GM21717 (cell line): ENCODE data around the gene HHEX.
"Not testable (repeated sequence)": the region's sequence is repeated elsewhere in the genome, so short reads cannot be mapped to it uniquely, and the experiment has no call there.

Experiments
- ATAC-seq: cut with Tn5 transposase; IDR thresholded peaks from one replicate; pipeline ENCODE4 v1.9.1; 2021; ENCODE audit warnings: mild to moderate bottlenecking, moderate library complexity; ENCODE audit not compliant: unreplicated experiment

Gene HHEX

GRCh38 chr10:92689663-92690210, at the start of gene HHEX:
HHEX (plus strand) TSS chr10:92689955; CDS start chr10:92689987, 32 bp downstream.
- no peak for ATAC-seq

- ATAC-seq, result no peak
These were observed 49.6 kb upstream of the HHEX start for GRCh38 chr10:92640107-92640506.

GRCh38 chr10:92641492-92641891, 48.3 kb upstream of the HHEX start:
- ATAC-seq, result no peak

GRCh38 chr10:92644921-92645320, 44.8 kb upstream of the HHEX start:
- ATAC-seq, result no peak

GRCh38 chr10:92650864-92651263, 38.9 kb upstream of the HHEX start:
- ATAC-seq, result not testable (repeated sequence)

GRCh38 chr10:92655426-92655825, 34.3 kb upstream of the HHEX start:
- no peak for ATAC-seq

GRCh38 chr10:92656266-92656961, 33.3 kb upstream of the HHEX start:
- ATAC-seq, result no peak

- ATAC-seq, result no peak
These were observed 32.7 kb upstream of the HHEX start for GRCh38 chr10:92657024-92657423.

- ATAC-seq, result no peak
These were observed 26.9 kb upstream of the HHEX start for GRCh38 chr10:92662848-92663247.

- ATAC-seq, result no peak
These were observed 25.4 kb upstream of the HHEX start for GRCh38 chr10:92664322-92664721.

GRCh38 chr10:92667078-92667477, 22.7 kb upstream of the HHEX start:
- ATAC-seq, result no peak

GRCh38 chr10:92677708-92678107, 12.0 kb upstream of the HHEX start:
- ATAC-seq, result no peak

- ATAC-seq, result no peak
These were observed 11.5 kb upstream of the HHEX start for GRCh38 chr10:92678206-92678605.

- ATAC-seq, result no peak
These were observed 8.4 kb upstream of the HHEX start for GRCh38 chr10:92681306-92681834.

GRCh38 chr10:92688573-92688926, 1.2 kb upstream of the HHEX start:
- no peak for ATAC-seq

GRCh38 chr10:92688927-92689662, 660 bp upstream of the HHEX start:
- ATAC-seq, result no peak

GRCh38 chr10:92690211-92690914, 608 bp downstream of the HHEX start:
- no peak for ATAC-seq

GRCh38 chr10:92690915-92691590, 1.3 kb downstream of the HHEX start:
- ATAC-seq, result no peak

GRCh38 chr10:92691591-92692079, 1.9 kb downstream of the HHEX start:
- ATAC-seq, result no peak

- ATAC-seq, result no peak
These were observed 2.4 kb downstream of the HHEX start for GRCh38 chr10:92692080-92692671.
